Measurements from ENCODE around the gene CDH5. TPM values are rescaled to one million over a fixed set of nuclear protein-coding genes. Genes with fewer than 3 reads are reported as not detected.

Gene CDH5
- total RNA-seq, 2 donors from 2014 or later = 10.4 to 15.8 TPM

- Histone ChIP-seq H3K27me3 (peaks cover 0 to 19% of the 10 kb centered on the region in 2 donors), H3K9me3 (no peaks in the 10 kb centered on the region), H3K27ac (no peak overlapping the region), H3K4me1 (peaks cover 16% of the 10 kb centered on the region), H3K4me3 (no peak overlapping the region), H3K36me3 (replicated peaks in 1 of 2; ENCODE audit: insufficient read depth in 1 of 2, low read depth in 2 of 2) (no peaks in the 10 kb centered on the region)
- ATAC-seq (no peak), DNase-seq (no peak)
- 40 to 46% methylated on average over 3 of the region's 3 CpGs for WGBS, 2 donors
- TF ChIP-seq CTCF (IDR thresholded peaks at IDR 0.05) = no peak
- TF ChIP-seq POLR2A (IDR thresholded peaks at IDR 0.05) = no peak
- intact Hi-C loops (cut with DNase I) = no loop called here
Measured at GRCh38 chr16:66430214-66430613, 63.7 kb downstream of the CDH5 start.

- DNase-seq = no peak
- ATAC-seq = no peak
- Histone ChIP-seq H3K27ac (no peak overlapping the region), H3K36me3 (replicated peaks in 1 of 2; ENCODE audit: insufficient read depth in 1 of 2, low read depth in 2 of 2) (no peaks in the 10 kb centered on the region), H3K27me3 (peaks cover 0 to 11% of the 10 kb centered on the region in 2 donors), H3K4me3 (no peak overlapping the region), H3K4me1 (peaks cover 11% of the 10 kb centered on the region), H3K9me3 (no peaks in the 10 kb centered on the region)
- no peak for TF ChIP-seq POLR2A (IDR thresholded peaks at IDR 0.05)
- no peak for TF ChIP-seq CTCF (IDR thresholded peaks at IDR 0.05)
- intact Hi-C loops (cut with DNase I) = no loop called here
- 55 to 61% methylated on average over 8 of the region's 8 CpGs for WGBS, 2 donors
Measured at GRCh38 chr16:66431760-66432159, 65.3 kb downstream of the CDH5 start.

GRCh38 chr16:66432429-66432828 lies 65.9 kb downstream of the CDH5 start:
- peaks cover 0 to 11% of the 10 kb centered on the region in 2 donors for H3K27me3 ChIP-seq
- WGBS, 2 donors = 72 to 78% methylated on average over 5 of the region's 5 CpGs
- H3K36me3 ChIP-seq (replicated peaks in 1 of 2; ENCODE audit: insufficient read depth in 1 of 2, low read depth in 2 of 2) = no peaks in the 10 kb centered on the region
- no peaks in the 10 kb centered on the region for H3K9me3 ChIP-seq
- H3K4me3 ChIP-seq = no peak overlapping the region
- ATAC-seq (no peak), DNase-seq (no peak)
- H3K4me1 ChIP-seq = peaks cover 10% of the 10 kb centered on the region
- intact Hi-C loops (cut with DNase I) = no loop called here
- TF ChIP-seq CTCF (IDR thresholded peaks at IDR 0.05) (no peak), POLR2A (IDR thresholded peaks at IDR 0.05) (no peak)
- no peak overlapping the region for H3K27ac ChIP-seq

GRCh38 chr16:66434619-66435430 lies 68.3 kb downstream of the CDH5 start:
- no peak for ATAC-seq
- no peaks in the 10 kb centered on the region for H3K4me1 ChIP-seq
- no peaks in the 10 kb centered on the region for H3K36me3 ChIP-seq (replicated peaks in 1 of 2; ENCODE audit: insufficient read depth in 1 of 2, low read depth in 2 of 2)
- intact Hi-C loops (cut with DNase I) = no loop called here
- WGBS, 2 donors = 64 to 68% methylated on average over 8 to 9 of the region's 9 CpGs
- no peak overlapping the region for H3K27ac ChIP-seq
- TF ChIP-seq POLR2A (IDR thresholded peaks at IDR 0.05) (no peak), CTCF (IDR thresholded peaks at IDR 0.05) (no peak)
- no peak overlapping the region for H3K4me3 ChIP-seq
- no peak for DNase-seq
- H3K9me3 ChIP-seq = no peaks in the 10 kb centered on the region
- no peaks in the 10 kb centered on the region for H3K27me3 ChIP-seq

- ATAC-seq = no peak
- TF ChIP-seq POLR2A (IDR thresholded peaks at IDR 0.05) (no peak), CTCF (IDR thresholded peaks at IDR 0.05) (no peak)
- H3K36me3 ChIP-seq (replicated peaks in 1 of 2; ENCODE audit: insufficient read depth in 1 of 2, low read depth in 2 of 2) = no peaks in the 10 kb centered on the region
- intact Hi-C loops (cut with DNase I) = no loop called here
- H3K27me3 ChIP-seq = no peaks in the 10 kb centered on the region
- no peak for DNase-seq
- H3K4me1 ChIP-seq = no peaks in the 10 kb centered on the region
- H3K4me3 ChIP-seq = no peak overlapping the region
- no peak overlapping the region for H3K27ac ChIP-seq
- 88 to 94% methylated on average over 1 of the region's 1 CpG for WGBS, 2 donors
- no peaks in the 10 kb centered on the region for H3K9me3 ChIP-seq
Measured at GRCh38 chr16:66435896-66436295, 69.4 kb downstream of the CDH5 start.

All from body of pancreas (tissue), 4 donors.